Keratinocyte (primary cell): ENCODE data around the gene MTMR10. TPM values are rescaled to one million over a fixed set of nuclear protein-coding genes. Genes with fewer than 3 reads are reported as not detected.

ENCODE experiments used
- DNase-seq: peaks from one replicate; pipeline ENCODE4 v3.0.0-alpha.2; 2011; ENCODE audit warnings: low read depth, missing footprints, low spot score
- FAIRE-seq: peaks from 2 replicates; lab custom pipeline; 2011; peaks lifted over from hg19 to GRCh38; lab: Jason Lieb, UNC
- H2AFZ ChIP-seq: 2 replicates; pipeline ENCODE4 v1.6.0; 2012; ENCODE audit warnings: low read length, control low read depth, inconsistent platforms; ENCODE audit not compliant: control insufficient read depth
- H3K27ac ChIP-seq: 2 replicates; pipeline ENCODE4 v1.5.1; 2011; ENCODE audit warnings: low read length; ENCODE audit not compliant: control insufficient read depth, insufficient read depth
- H3K27me3 ChIP-seq: 3 replicates; pipeline ENCODE4 v1.6.0; 2011; ENCODE audit warnings: low read length; ENCODE audit not compliant: control insufficient read depth, insufficient read depth; ENCODE audit errors: extremely low read depth
- H3K36me3 ChIP-seq, 2 experiments: 2 replicates in 1 of 2; 3 replicates in 1 of 2; pipeline ENCODE4 v1.5.1; 2011; ENCODE audit warnings: low read length in 2 of 2, mild to moderate bottlenecking in 1 of 2; ENCODE audit not compliant: control insufficient read depth in 2 of 2, insufficient read depth in 2 of 2; ENCODE audit errors: extremely low read depth in 1 of 2
- H3K4me1 ChIP-seq: 3 replicates; pipeline ENCODE4 v1.5.1; 2011; ENCODE audit warnings: low read length; ENCODE audit not compliant: control insufficient read depth, insufficient read depth; ENCODE audit errors: extremely low read depth
- H3K4me2 ChIP-seq: 3 replicates; pipeline ENCODE4 v1.6.0; 2011; ENCODE audit warnings: low read depth, low read length; ENCODE audit not compliant: control insufficient read depth, insufficient read depth; ENCODE audit errors: extremely low read depth
- H3K4me3 ChIP-seq, 3 experiments: fragments of 200-600 bp in 1 of 3; sonication (generic) in 1 of 3; 2 replicates in 2 of 3; 3 replicates in 1 of 3; pipeline ENCODE4 v1.5.1; 2011 to 2016; ENCODE audit warnings: low read length in 3 of 3, mild to moderate bottlenecking in 3 of 3, control low read depth in 2 of 3, inconsistent platforms in 1 of 3, low read depth in 1 of 3, mixed read lengths in 1 of 3, mixed run types in 1 of 3, moderate library complexity in 1 of 3; ENCODE audit not compliant: control insufficient read depth in 2 of 3, insufficient read depth in 2 of 3; ENCODE audit errors: extremely low read depth in 1 of 3
- H3K79me2 ChIP-seq: 2 replicates; pipeline ENCODE4 v1.6.0; 2012; ENCODE audit warnings: low read length; ENCODE audit not compliant: control insufficient read depth, insufficient read depth
- H3K9ac ChIP-seq: 3 replicates; pipeline ENCODE4 v1.6.0; 2011; ENCODE audit warnings: low read length; ENCODE audit not compliant: control insufficient read depth, insufficient read depth; ENCODE audit errors: extremely low read depth
- H3K9me1 ChIP-seq: 3 replicates; pipeline ENCODE4 v1.6.0; 2011; ENCODE audit warnings: low read length; ENCODE audit not compliant: control insufficient read depth, insufficient read depth; ENCODE audit errors: extremely low read depth
- H3K9me3 ChIP-seq: 2 replicates; pipeline ENCODE4 v1.5.1; 2012; ENCODE audit warnings: low read depth, low read length; ENCODE audit not compliant: control insufficient read depth
- H4K20me1 ChIP-seq: 3 replicates; pipeline ENCODE4 v1.6.0; 2011; ENCODE audit warnings: low read length; ENCODE audit not compliant: control insufficient read depth, insufficient read depth; ENCODE audit errors: extremely low read depth
- CTCF ChIP-seq, 3 experiments: IDR thresholded peaks in 1 of 3; conservative IDR thresholded peaks in 1 of 3; optimal IDR thresholded peaks in 1 of 3; 2 replicates in 2 of 3; 3 replicates in 1 of 3; pipeline versions ENCODE3 to v1.5.1; 2011; ENCODE audit warnings: low read length in 3 of 3, mild to moderate bottlenecking in 3 of 3, moderate library complexity in 2 of 3, control low read depth in 1 of 3, inconsistent platforms in 1 of 3; ENCODE audit not compliant: insufficient read depth in 2 of 3; ENCODE audit errors: extremely low read depth in 1 of 3
- EZH2 ChIP-seq: IDR thresholded peaks from one replicate; pipeline ENCODE4 v1.6.1; 2012; ENCODE audit warnings: inconsistent platforms, mild to moderate bottlenecking, low read length, moderate library complexity
- dilution Hi-C: fragments of 300-500 bp; cut with MboI; formaldehyde crosslinking; loops from one replicate; pipeline ENCODE4 v1.7.0; 2020; ENCODE audit warnings: low sequenced_read_pairs; ENCODE audit not compliant: extremely low pct_ligation_motif_present
- polyA plus RNA-seq, 5 experiments: library from polyadenylated mRNA; depleted of rRNA in 3 of 5; stranded (reverse) in 3 of 5; stranded (forward) in 1 of 5; unstranded in 1 of 5; fragments of >200 nt; gene quantifications; 1 replicate in 1 of 5; 2 replicates in 3 of 5; 3 replicates in 1 of 5; pipeline versions ENCODE4 v1.2.1 to v1.2.3, GENCODE V29; 2011 to 2012; ENCODE audit warnings: missing spikeins in 2 of 5, low read depth in 1 of 5, low replicate concordance in 1 of 5

MTMR10 gene
- polyA plus RNA-seq, 1 donor (not counting 4 experiments of a cell fraction or from before 2014, with no cell fraction given) = 15.5 TPM

DNA sequence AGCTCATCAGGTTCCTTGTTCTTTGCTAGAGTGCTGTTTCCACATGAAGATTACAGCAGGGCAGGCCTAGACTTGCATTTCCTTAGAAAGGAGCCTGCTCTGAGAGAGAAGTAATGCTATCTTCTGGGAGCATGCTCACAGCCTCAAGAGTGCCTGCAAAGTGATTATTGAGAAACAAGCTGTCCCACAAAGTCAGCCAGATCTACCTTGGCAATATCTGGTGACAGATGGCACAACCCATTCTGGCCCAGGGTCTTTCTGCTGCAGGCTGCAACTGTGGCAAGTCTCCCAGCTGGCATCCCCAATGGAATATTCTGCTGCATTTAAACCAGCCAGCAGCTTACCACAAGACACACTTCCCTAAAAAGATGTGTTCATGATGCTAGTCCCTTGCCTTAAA is 29.3 kb downstream of the MTMR10 start:
- peak; percentile 48 for DNase-seq
- peak overlapping the region; percentile 10 for H3K4me2 ChIP-seq
- no peak overlapping the region for H3K27ac ChIP-seq
- H3K79me2 ChIP-seq = no peaks in the 10 kb centered on the region
- dilution Hi-C loops = no loop called here
- no peak overlapping the region for H3K4me3 ChIP-seq
- no peak overlapping the region for H3K9ac ChIP-seq
- no peak overlapping the region for H2AFZ ChIP-seq
- FAIRE-seq = peak; percentile 85
- H3K9me1 ChIP-seq = no peaks in the 10 kb centered on the region
- H4K20me1 ChIP-seq = no peaks in the 10 kb centered on the region
- peaks cover 14% of the 10 kb centered on the region for H3K4me1 ChIP-seq
- peaks cover 11 to 36% of the 10 kb centered on the region in 2 experiments for H3K36me3 ChIP-seq
- TF ChIP-seq CTCF (optimal IDR thresholded peaks at IDR 0.05 in 1 of 3, IDR thresholded peaks at IDR 0.05 in 1 of 3, conservative IDR thresholded peaks at IDR 0.05 in 1 of 3; ENCODE audit: extremely low read depth in 1 of 3, insufficient read depth in 2 of 3, low read length in 3 of 3) (no peak), EZH2 (no peak)
- H3K9me3 ChIP-seq = no peaks in the 10 kb centered on the region
- no peaks in the 10 kb centered on the region for H3K27me3 ChIP-seq

DNA sequence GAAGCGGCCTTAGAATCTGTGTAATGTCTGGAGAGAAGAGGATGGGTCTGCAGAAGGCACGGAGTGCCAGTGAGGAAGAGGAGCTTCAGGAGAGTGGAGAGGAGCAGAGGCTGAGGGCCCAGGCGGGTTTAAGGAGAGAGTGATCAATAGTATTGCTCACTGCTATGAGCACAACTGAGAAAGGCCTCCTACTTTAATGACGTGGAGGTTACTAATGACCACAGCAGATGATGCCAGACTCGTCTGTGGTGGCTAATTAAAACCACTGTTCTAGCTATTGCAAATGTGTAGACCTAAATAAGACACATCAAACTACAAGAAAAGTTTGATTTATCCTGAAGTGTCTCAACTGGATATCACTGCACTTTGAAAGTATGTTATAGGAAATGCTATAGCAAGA is 33.2 kb downstream of the MTMR10 start:
- DNase-seq (no peak), FAIRE-seq (no peak)
- Histone ChIP-seq H3K36me3 (peaks cover 11 to 36% of the 10 kb centered on the region in 2 experiments), H3K4me3 (no peak overlapping the region), H3K79me2 (no peaks in the 10 kb centered on the region), H4K20me1 (no peaks in the 10 kb centered on the region), H3K27me3 (no peaks in the 10 kb centered on the region), H3K9me3 (no peaks in the 10 kb centered on the region), H2AFZ (no peak overlapping the region), H3K4me1 (peaks cover 28% of the 10 kb centered on the region), H3K9ac (no peak overlapping the region), H3K4me2 (no peak overlapping the region), H3K9me1 (no peaks in the 10 kb centered on the region), H3K27ac (no peak overlapping the region)
- dilution Hi-C loops = no loop called here
- TF ChIP-seq EZH2 = no peak
- TF ChIP-seq CTCF (optimal IDR thresholded peaks at IDR 0.05 in 1 of 3, IDR thresholded peaks at IDR 0.05 in 1 of 3, conservative IDR thresholded peaks at IDR 0.05 in 1 of 3; ENCODE audit: extremely low read depth in 1 of 3, insufficient read depth in 2 of 3, low read length in 3 of 3) = no peak
